Glutamatergic neuron (in vitro differentiated cells): ENCODE data around the gene SELENBP1. TPM values are rescaled to one million over a fixed set of nuclear protein-coding genes. Genes with fewer than 3 reads are reported as not detected.

Experiments
- DNase-seq: peaks from one replicate; pipeline ENCODE4 v3.0.0; 2022
- H3K27ac Mint-ChIP-seq: one replicate; pipeline ENCODE4 v1.8.0; 2020; ENCODE audit warnings: mild to moderate bottlenecking, mixed read lengths, inconsistent platforms; ENCODE audit not compliant: unreplicated experiment
- H3K27me3 Mint-ChIP-seq: one replicate; pipeline ENCODE4 v1.8.0; 2020; ENCODE audit warnings: mild to moderate bottlenecking, moderate library complexity, mixed read lengths, inconsistent platforms; ENCODE audit not compliant: unreplicated experiment
- H3K36me3 Mint-ChIP-seq: one replicate; pipeline ENCODE4 v1.8.0; 2020; ENCODE audit warnings: mild to moderate bottlenecking, mixed read lengths, inconsistent platforms; ENCODE audit not compliant: unreplicated experiment
- H3K4me1 Mint-ChIP-seq: one replicate; pipeline ENCODE4 v1.8.0; 2020; ENCODE audit warnings: mild to moderate bottlenecking, low read depth, mixed read lengths, inconsistent platforms; ENCODE audit not compliant: unreplicated experiment
- H3K4me3 Mint-ChIP-seq: one replicate; pipeline ENCODE4 v1.8.0; 2020; ENCODE audit warnings: mild to moderate bottlenecking, mixed read lengths, inconsistent platforms; ENCODE audit not compliant: unreplicated experiment
- H3K9me3 Mint-ChIP-seq: one replicate; pipeline ENCODE4 v1.8.0; 2020; ENCODE audit warnings: mild to moderate bottlenecking, moderate library complexity, mixed read lengths, inconsistent platforms; ENCODE audit not compliant: unreplicated experiment
- total RNA-seq: library from RNA; stranded (reverse); fragmentation: NEBNext Ultra II Directional; extraction: Animal tissue kit (Norgen Biotek cat#: 25700); gene quantifications from one replicate; pipeline ENCODE4 v1.2.1, GENCODE V29; 2021; ENCODE audit not compliant: unreplicated experiment
- TF ChIP-seq, protein P1 (sequence below): fragments of 200-600 bp; sonication (generic); IDR thresholded peaks from one replicate; pipeline ENCODE4 v1.5.0; 2021; ENCODE audit not compliant: partially characterized antibody, unreplicated experiment

Gene SELENBP1
- total RNA-seq, 1 donor from 2014 or later, result 2.9 TPM

DNA sequence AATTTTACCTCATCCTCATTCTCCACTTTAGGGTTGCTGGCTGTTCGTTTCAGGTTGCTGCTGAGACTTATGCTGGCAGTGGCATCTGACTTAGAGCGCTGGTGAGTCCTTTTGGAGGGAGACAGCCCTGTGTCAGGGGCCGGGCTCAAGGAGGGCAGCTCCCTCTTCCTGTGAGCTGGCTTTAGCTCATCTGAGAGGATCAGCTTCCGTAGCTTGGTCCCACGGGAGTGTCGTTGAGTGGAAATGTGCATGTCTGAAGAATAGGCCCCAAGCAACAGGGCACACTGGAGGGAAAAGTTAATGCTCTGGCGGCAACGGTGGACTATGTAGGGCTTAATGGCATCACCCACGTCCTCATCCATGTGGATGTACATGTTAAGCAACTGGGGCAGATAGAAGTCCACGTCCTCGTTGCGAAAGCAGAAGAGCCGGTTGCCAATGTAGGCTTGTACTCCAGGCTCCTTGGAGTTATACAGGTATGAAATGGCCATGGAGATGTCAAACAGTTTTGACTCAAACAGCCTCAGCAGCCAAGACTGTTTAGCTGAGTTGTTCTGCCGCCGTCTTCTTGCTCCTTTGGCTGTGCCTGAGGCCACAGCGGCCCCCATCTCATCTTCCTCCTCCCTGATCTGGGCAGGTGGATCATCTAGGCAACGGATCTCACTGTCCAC lies 56.8 kb downstream of the SELENBP1 start:
- TF ChIP-seq, protein P1, sequence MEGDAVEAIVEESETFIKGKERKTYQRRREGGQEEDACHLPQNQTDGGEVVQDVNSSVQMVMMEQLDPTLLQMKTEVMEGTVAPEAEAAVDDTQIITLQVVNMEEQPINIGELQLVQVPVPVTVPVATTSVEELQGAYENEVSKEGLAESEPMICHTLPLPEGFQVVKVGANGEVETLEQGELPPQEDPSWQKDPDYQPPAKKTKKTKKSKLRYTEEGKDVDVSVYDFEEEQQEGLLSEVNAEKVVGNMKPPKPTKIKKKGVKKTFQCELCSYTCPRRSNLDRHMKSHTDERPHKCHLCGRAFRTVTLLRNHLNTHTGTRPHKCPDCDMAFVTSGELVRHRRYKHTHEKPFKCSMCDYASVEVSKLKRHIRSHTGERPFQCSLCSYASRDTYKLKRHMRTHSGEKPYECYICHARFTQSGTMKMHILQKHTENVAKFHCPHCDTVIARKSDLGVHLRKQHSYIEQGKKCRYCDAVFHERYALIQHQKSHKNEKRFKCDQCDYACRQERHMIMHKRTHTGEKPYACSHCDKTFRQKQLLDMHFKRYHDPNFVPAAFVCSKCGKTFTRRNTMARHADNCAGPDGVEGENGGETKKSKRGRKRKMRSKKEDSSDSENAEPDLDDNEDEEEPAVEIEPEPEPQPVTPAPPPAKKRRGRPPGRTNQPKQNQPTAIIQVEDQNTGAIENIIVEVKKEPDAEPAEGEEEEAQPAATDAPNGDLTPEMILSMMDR, result no peak
- Mint-ChIP-seq H3K9me3 (no peaks in the 10 kb centered on the region), H3K4me1 (peaks cover 11% of the 10 kb centered on the region), H3K4me3 (no peak overlapping the region), H3K27me3 (peaks cover 3% of the 10 kb centered on the region), H3K27ac (peak overlapping the region; percentile 25), H3K36me3 (peaks cover 6% of the 10 kb centered on the region)
- peak; percentile 52 for DNase-seq

Other genes with a start within 250 kb of the SELENBP1 start
- gene SEMA6C, start 226.1 kb downstream of the SELENBP1 start, total RNA-seq, result 119 TPM
- not detected for gene TNFAIP8L2, start 216.1 kb downstream of the SELENBP1 start, total RNA-seq
- 21.9 TPM for gene LYSMD1, start 206.8 kb downstream of the SELENBP1 start, total RNA-seq
- gene SCNM1, start 206.6 kb downstream of the SELENBP1 start, total RNA-seq, result 44.2 TPM
- gene TMOD4, start 196.7 kb downstream of the SELENBP1 start, total RNA-seq, result 0.76 TPM
- 125 TPM for gene VPS72, start 182.5 kb downstream of the SELENBP1 start, total RNA-seq
- gene PIP5K1A, start 174.2 kb downstream of the SELENBP1 start, total RNA-seq, result 79.4 TPM
- 250 TPM for gene PSMD4, start 118.0 kb downstream of the SELENBP1 start, total RNA-seq
- 34.4 TPM for gene ZNF687, start 90.4 kb downstream of the SELENBP1 start, total RNA-seq
- 68.7 TPM for gene PI4KB, start 45.3 kb downstream of the SELENBP1 start, total RNA-seq
- 64.4 TPM for gene RFX5, start 25.5 kb downstream of the SELENBP1 start, total RNA-seq
- 234 TPM for gene PSMB4, start 26.9 kb upstream of the SELENBP1 start, total RNA-seq
- gene POGZ, start 86.8 kb upstream of the SELENBP1 start, total RNA-seq, result 146 TPM
- gene CGN, start 138.7 kb upstream of the SELENBP1 start, total RNA-seq, result 2.0 TPM
- gene TUFT1, start 167.6 kb upstream of the SELENBP1 start, total RNA-seq, result 7.0 TPM
- gene SNX27, start 239.3 kb upstream of the SELENBP1 start, total RNA-seq, result 39.3 TPM